Measurements from ENCODE around the gene SLCO1B1.
"Not testable (repeated sequence)": the region's sequence is repeated elsewhere in the genome, so short reads cannot be mapped to it uniquely, and the experiment has no call there.

The SLCO1B1 gene, protein sequence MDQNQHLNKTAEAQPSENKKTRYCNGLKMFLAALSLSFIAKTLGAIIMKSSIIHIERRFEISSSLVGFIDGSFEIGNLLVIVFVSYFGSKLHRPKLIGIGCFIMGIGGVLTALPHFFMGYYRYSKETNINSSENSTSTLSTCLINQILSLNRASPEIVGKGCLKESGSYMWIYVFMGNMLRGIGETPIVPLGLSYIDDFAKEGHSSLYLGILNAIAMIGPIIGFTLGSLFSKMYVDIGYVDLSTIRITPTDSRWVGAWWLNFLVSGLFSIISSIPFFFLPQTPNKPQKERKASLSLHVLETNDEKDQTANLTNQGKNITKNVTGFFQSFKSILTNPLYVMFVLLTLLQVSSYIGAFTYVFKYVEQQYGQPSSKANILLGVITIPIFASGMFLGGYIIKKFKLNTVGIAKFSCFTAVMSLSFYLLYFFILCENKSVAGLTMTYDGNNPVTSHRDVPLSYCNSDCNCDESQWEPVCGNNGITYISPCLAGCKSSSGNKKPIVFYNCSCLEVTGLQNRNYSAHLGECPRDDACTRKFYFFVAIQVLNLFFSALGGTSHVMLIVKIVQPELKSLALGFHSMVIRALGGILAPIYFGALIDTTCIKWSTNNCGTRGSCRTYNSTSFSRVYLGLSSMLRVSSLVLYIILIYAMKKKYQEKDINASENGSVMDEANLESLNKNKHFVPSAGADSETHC

DNA sequence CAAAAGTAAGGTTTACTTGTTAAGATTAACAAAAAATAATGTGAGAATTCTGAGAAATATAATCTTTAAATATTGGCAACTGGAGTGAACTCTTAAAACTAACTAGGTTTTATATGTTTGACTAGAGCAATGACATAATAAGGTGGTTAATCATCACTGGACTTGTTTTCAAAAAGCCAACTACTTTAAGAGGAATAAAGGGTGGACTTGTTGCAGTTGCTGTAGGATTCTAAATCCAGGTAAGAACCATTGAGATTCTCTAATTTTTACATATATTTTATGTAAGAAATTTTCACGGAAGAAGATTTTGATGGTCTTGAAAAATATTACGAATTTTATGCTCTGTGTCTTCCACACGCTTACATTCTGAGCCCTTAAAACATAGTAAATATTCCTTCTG, at the start of gene SLCO1B1:
Gene SLCO1B1, plus strand, starts transcription at position 197 of the 400 bp plus-strand sequence. CDS start 10,381 bp downstream, outside the sequence.
- DNase-seq (ENCODE audit: low read depth): no peak

DNA sequence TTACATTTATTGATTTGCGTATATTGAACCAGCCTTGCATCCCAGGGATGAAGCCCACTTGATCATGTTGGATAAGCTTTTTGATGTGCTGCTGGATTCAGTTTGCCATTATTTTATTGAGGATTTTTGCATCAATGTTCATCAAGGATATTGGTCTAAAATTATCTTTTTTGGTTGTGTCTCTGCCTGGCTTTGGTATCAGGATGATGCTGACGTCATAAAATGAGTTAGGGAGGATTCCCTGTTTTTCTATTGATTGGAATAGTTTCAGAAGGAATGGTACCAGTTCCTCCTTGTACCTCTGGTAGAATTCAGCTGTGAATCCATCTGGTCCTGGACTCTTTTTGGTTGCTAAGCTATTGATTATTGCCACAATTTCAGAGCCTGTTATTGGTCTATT, 46.2 kb upstream of the SLCO1B1 start:
- not testable (repeated sequence) for DNase-seq (ENCODE audit: low read depth)

DNA sequence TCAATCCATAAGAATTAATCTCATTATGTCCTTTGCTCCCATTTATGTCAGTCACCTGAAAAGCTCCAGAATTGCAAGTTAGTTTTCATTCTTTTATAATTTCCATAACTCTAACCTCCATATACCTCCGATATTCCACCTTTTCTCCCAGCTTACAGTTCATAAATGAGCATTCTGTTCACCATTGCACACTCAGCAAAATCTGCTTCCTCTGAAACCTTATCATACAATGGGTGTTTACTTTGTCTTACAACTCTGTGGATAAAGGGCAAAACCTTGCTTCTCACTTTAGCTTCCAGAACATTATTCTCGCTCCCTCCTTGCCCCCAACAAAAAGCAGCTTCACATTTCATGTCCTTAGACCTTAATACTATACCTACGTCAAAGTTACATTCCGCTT, 19.3 kb upstream of the SLCO1B1 start:
- no peak for DNase-seq (ENCODE audit: low read depth)

DNA sequence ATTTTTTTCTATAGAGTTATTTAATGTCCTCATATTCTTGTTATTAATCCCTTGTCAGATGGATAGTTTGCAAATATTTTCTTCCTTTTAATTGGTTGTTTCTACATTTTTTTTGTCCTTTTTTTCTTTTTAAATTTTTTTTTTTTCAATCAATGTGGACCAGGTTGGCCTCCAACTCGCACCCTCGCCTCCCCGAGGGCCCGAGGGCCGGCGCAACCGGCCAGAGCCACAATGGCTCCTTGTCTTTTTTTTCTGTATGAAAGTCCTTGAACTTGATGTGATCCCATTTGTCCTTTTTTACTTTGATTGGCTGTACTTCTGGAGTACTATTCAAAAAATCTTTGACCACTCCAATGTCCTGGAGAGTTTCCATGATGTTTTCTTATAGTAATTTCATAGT, 17.7 kb upstream of the SLCO1B1 start:
- no peak for DNase-seq (ENCODE audit: low read depth)

DNA sequence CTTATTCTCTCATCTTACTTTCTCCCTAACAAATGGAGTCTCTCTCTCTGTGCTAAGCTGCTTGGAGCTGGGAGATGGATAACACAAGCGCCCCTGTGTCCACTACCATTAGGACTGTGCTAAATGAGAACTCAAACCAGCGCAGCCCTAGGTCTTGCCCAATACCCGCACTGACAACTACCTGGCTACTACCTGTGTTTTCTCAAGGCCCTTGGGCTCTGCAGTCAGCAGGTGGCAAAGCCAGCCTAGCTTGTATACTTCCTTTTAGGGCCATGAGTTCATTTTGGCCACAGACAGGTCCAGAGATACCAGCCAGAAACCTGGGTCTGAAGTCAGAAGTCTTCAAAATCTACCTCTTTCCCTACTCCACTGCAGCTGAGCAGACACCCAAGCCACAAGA, 13.0 kb upstream of the SLCO1B1 start:
- no peak for DNase-seq (ENCODE audit: low read depth)

DNA sequence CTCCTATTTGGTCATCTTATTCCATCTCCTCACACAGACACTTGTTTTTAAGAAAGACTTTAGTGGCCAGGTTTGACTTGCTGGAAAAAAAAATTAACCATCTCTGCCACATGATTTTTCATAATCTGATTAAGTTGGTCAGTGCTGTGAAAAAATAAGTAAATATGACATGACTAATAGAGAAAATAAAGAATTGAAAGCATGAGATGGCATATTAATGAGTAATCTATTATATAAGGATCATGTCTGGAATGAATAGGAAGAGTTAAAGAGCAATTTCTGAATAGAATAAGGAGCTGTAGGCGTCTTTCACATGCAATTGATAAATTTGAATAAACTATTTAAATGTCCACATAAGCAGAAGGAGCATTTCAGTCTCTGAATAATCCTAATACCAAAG, 12.2 kb upstream of the SLCO1B1 start:
- no peak for DNase-seq (ENCODE audit: low read depth)

DNA sequence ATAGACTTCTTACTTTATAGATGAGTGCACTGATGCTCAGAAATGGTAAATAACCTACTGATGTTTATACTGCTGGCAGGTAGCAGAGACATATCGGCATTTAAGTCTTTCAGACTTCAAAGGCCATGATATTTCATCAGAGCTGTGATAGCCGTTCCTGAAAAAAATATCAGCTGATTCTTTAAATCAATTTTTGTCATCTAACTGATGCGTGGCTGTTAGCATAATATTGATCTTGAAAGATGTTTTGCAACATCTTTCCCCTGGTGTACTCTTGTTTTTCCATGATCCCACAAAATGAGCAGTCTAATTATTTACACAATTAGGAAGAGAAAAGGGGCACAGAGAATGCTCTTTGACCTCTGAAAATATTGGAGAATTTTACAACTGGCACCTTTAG, 1.6 kb upstream of the SLCO1B1 start:
- no peak for DNase-seq (ENCODE audit: low read depth)

DNA sequence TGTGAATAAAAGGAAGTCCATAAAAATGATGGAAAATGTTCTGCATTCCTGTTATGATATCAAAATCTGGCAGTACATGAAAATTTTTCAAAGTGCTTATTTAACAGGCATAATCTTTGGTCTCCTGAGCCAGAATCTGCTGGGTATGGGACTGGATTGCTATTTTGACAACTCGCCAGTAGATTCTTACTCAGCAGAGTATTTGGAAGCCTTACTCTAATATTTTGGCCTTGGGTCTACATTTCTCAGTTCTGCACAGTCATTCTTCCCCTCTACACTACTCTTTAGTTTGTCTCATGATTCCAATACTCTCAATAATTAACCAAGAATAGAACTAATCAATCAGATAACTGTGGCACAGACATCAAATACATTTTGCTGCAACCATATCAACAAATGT, 1.1 kb upstream of the SLCO1B1 start:
- no peak for DNase-seq (ENCODE audit: low read depth)

DNA sequence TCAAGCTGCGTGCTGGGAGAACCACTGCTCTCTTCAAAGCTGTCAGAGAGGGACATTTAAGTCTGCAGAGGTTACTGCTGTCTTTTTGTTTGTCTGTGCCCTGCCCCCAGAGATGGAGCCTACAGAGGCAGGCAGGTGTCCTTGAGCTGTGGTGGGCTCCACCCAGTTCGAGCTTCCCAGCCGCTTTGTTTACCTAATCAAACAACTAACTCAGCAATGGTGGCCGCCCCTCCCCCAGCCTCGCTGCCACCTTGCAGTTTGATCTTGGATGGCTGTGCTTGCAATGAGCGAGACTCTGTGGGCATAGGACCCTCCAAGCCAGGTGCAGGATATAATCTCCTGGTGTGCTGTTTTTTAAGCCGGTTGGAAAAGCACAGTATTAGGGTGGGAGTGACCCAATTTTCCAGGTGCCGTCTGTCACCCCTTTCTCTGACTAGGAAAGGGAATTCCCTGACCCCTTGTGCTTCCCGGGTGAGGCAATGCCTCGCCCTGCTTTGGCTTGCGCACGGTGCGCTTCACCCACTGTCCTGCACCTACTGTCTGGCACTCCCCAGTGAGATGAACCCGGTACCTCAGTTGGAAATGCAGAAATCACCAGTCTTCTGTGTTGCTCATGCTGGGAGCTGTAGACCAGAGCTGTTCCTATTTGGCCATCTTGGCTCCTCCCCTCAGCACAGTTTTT, 6.5 kb downstream of the SLCO1B1 start:
- not testable (repeated sequence) for DNase-seq (ENCODE audit: low read depth)

DNA sequence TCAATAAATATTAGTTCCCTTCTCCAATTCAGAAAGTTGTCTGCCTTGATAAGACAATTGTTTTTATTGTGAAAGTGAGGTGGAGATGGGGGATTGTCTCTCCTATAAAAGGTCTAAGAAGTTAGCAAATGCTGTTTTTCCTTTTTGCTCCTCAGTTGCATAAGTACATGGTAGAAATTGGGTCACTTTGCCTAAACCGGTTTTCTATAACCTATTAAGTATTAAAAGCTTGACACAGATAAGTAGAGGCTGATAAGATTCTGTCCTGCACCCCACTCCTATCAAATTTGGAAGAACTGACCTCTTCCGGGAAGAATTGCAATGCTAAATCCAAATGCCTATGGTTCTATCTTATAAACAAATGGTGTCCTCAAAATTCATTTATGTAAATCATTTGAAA, 7.0 kb downstream of the SLCO1B1 start:
- DNase-seq (ENCODE audit: low read depth): no peak

DNA sequence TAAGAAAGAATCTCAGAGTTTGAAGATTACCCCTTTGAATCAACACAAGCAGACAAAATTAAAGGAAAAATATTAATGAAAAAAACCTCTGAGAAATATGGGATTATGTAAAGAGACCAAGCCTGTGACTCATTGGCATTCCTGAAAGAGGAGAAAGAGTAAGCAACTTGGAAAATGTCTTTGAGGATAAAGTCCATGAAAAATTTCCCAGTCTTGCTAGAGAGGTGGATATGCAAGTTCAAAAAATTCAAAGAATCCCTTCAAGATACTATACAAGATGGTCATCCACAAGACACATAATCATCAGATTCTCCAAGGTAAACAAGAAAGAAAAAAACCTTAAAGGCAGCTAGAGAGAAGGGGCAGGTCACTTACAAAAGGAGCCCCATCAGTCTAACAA, 13.3 kb downstream of the SLCO1B1 start:
- no peak for DNase-seq (ENCODE audit: low read depth)

DNA sequence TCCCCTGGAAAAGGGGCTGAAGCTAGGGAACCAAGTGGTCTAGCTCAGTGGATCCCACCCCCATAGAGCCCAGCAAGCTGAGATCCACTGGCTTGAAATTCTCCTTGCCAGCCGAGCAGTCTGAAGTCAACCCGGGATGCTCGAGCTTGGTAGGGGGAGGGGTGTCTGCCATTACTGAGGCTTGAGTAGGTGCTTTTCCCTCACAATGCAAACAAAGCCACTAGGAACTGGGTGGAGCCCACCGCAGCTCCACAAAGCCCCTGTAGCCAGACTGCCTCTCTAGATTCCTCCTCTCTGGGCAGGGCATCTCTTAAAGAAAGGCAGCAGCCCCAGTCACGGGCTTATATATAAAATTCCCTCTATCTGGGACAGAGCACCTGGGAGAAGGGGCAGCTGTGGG, 18.9 kb downstream of the SLCO1B1 start:
- not testable (repeated sequence) for DNase-seq (ENCODE audit: low read depth)

DNA sequence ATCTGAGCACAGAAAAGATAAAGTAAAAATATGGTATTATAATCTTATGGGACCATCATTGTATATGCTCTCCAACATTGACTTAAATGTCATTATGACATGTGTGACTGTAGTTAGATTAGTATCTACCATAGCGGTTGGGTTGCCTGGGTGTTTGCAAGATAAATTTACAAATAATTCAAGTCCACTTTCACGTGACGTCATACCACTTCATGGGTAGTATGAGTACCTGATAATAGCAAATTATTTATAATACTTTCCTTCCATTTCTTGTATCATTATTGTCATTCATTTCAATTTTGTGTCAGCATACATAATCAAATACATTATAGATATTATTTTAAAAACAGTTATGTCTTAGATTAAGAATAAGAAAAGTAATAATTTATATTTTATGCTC, 20.2 kb downstream of the SLCO1B1 start:
- no peak for DNase-seq (ENCODE audit: low read depth)

DNA sequence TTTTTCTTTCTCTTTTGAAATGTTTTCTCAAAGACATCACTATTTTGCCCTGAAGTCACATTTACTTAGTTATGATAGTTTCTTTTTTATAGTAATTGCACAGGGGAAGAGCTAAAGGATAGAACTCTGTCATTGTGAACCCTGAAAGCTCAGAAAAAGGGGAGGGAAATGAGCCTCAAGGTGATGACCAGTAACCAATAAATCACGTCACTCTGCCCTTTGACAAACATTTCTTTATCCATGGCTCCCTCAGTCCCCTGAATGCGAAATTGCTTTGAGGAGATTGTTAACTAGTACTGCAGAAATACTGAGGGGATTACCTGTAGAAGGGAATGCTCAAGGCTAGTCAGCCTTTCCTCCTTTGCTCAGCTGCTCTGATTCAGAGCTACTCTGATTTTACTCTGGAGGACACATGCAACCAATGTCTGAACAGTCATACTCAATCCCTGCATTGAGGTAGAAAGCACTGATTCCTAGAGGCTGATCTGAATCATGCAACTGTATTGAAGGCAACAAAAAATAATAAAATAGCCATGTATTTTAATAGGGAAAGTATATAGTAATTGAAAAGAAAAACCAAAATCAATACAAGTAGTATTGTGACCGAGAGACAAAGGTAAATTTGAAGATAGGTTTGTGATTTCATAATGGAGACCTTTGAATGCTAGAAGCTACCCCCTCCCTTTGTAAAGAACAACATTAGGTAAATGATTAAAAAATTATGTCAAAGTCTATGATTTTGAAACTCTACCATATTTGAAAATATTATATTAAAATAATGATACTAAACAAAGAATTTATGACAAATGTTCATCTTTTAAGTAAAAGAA, 24.7 kb downstream of the SLCO1B1 start:
- no peak for DNase-seq (ENCODE audit: low read depth)

DNA sequence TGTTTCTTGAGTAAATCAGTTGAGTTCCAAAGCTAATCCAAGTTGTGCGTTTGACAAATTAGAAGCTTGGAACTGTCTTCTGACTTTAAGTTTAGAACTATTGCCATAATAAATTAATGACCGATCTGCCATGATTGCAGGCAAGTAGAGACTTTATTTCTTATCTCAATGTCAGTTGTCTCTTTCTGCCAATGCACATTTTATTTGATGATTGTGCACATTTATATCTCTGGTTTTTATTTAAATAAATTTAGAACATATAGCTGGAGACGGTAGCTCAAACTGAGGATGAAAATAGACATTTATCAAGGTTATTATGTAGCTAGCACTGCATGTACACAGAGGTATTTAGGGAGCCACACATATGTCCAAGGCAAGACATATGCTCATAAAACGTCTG, 34.1 kb downstream of the SLCO1B1 start:
- no peak for DNase-seq (ENCODE audit: low read depth)

DNA sequence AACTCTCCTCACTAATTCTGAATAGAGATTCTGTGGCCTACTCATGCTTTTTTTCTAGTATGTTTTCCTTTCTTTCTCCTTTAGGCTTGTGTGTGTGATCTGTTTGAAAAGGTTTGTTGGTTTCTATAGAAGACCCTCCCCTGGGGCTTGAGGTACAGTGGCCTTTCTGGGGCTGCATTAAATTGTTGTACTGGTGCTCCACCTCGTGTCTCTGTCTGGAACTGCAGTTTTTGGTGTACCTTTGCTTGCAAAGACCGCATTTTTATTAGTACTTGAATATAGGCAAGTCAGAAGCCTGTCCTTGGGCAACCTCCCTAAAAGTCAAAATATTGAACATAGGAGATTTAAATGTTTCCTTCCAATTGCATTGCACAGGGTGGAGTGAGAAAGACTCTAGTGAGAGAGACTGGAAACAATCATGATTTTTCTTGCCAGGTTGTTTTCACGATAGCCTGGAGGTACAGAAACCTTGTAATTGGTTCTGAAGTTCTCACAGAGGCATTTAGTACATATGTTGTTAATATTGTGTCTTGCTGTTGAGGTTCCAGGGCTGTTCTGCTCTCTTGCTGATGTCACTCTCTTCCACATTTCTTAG, 39.0 kb downstream of the SLCO1B1 start:
- DNase-seq (ENCODE audit: low read depth): peak; percentile 28

DNA sequence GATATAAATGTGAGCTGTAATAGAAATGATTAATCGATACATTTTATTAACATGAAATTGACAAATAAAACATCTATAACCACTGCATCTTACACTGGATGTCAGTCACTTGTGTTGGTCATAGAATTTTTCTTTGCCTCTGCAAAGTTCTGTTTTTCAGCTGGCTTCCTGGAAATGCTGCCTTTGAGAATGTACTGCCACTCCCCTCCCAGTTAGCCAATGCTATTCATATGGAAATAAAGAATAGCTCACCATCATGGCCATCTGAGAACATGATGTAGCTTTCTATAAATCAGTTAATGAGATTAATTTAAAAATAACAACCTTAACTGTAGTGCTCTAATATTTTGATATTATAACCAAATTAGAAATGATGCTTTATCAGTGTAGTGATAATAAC, 41.1 kb downstream of the SLCO1B1 start:
- DNase-seq (ENCODE audit: low read depth): no peak

DNA sequence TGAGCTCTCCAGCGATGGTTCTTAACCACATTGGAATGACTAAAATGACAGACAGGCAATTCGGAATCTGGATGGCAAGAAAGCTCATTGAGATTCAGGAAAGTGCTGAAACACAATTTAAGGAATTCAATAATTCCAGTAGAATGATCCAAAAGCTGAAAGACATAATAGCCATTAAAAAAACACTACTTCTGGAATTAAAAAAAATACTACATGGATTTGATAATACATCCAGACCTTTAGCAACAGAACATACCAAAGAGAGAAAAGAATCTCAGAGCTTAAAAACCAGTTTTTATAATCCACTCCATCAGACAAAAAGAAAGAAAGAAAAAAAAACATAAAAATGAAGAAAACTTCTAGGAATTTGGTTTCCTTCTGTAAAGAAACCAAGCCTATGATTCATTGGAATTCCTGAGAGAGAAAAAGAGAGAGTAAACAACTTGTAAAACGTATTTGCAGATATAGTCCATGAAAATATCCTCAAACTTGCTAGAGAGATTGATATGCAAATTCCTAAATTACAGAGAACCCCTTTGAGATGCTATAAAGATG, 52.8 kb downstream of the SLCO1B1 start:
- DNase-seq (ENCODE audit: low read depth): no peak

DNA sequence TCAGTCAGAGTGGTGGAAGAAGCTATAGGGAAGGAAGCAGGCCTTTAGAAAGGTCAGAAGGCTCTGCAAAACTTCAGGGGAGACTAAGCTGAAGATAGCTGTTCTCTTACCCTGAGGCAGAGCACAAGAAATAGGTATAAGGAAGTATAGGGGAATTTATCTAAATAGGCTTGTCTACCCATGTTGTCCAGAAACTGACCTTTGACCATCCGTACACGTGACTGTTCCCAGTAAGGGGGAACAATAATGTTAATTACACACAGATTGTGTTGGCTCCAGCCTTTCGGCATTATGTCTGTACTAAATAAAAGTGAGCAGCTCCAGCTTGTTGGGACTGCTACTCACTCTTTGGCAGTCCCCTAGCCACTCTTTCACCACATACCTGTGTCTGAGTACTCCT, 59.0 kb downstream of the SLCO1B1 start:
- no peak for DNase-seq (ENCODE audit: low read depth)

DNA sequence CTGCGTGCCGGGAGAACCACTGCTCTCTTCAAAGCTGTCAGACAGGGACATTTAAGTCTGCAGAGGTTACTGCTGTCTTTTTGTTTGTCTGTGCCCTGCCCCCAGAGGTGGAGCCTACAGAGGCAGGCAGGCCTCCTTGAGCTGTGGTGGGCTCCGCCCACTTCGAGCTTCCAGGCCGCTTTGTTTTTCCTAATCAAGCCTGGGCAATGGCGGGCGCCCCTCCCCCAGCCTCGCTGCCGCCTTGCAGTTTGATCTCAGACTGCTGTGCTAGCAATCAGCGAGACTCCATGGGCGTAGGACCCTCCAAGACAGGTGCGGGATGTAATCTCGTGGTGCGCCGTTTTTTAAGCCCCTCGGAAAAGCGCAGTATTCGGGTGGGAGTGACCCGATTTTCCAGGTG, 83.4 kb downstream of the SLCO1B1 start:
- not testable (repeated sequence) for DNase-seq (ENCODE audit: low read depth)

DNA sequence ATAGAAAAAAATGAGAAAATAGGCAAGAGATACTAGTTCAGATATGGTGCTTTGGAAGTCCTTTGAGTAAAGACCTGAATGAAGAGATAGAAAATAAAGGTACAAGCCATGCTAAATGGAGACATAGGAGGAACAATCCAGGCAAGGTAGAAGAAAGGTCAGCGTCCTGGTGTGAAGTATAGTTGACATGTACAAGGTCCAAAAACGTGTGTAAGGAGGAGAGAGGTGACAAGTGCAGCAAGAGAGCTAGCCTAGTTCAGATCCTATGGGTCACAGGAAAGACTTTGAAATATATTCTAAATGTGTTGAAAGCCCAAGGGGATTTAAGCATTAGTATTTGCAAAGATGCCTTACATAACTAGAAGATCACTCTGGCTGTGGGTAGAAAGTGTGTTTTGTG, 88.2 kb downstream of the SLCO1B1 start:
- no peak for DNase-seq (ENCODE audit: low read depth)

All from fibroblast of the conjunctiva (primary cell).